ENCODE data around the gene KCNC3. TPM values are rescaled to one million over a fixed set of nuclear protein-coding genes. Genes with fewer than 3 reads are reported as not detected.

The KCNC3 gene
- total RNA-seq, 1 donor from 2014 or later = 44.3 TPM

DNA sequence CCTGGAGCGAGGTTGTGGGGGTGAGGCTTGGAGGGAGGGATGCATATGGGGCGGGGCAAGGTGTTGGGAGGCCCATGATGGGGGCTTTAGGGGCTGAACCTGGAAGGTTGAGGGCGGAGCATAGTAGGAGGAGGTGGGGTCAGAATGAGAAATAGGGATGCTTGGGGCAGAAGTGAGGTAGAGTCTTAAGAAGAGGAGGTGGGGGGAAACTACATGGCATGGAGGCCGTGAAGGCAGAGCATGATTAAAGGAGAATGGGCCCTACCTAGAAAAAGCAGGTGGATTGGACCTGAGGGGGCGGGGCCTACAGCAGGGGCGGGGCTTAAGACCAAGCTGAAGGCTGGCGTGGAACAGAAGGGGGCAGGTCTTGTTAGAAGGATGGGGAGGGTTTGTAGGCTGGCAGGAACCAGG is 47.9 kb upstream of the KCNC3 start:
- TF ChIP-seq, protein P1, sequence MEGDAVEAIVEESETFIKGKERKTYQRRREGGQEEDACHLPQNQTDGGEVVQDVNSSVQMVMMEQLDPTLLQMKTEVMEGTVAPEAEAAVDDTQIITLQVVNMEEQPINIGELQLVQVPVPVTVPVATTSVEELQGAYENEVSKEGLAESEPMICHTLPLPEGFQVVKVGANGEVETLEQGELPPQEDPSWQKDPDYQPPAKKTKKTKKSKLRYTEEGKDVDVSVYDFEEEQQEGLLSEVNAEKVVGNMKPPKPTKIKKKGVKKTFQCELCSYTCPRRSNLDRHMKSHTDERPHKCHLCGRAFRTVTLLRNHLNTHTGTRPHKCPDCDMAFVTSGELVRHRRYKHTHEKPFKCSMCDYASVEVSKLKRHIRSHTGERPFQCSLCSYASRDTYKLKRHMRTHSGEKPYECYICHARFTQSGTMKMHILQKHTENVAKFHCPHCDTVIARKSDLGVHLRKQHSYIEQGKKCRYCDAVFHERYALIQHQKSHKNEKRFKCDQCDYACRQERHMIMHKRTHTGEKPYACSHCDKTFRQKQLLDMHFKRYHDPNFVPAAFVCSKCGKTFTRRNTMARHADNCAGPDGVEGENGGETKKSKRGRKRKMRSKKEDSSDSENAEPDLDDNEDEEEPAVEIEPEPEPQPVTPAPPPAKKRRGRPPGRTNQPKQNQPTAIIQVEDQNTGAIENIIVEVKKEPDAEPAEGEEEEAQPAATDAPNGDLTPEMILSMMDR (IDR thresholded peaks at IDR 0.05) = no peak
- Mint-ChIP-seq H3K27ac (peak overlapping the region; percentile 78), H3K27me3 (no peaks in the 10 kb centered on the region), H3K36me3 (ENCODE audit: low read depth) (peaks cover 54% of the 10 kb centered on the region), H3K4me1 (peaks cover 14% of the 10 kb centered on the region), H3K4me3 (peak overlapping the region; percentile 99), H3K9me3 (no peaks in the 10 kb centered on the region)
- intact Hi-C loops (cut with micrococcal nuclease) = loop anchor here (2.0 to 5.0 kb wide), 3 partner anchors 35 to 500 kb away; partner anchors contain the start of genes AKT1S1 and TBC1D17
- DNase-seq (no peak), ATAC-seq (ENCODE audit: low read depth) (peak; percentile 13)
- CTCF ChIA-PET = no interaction called here
- POLR2A ChIA-PET = interaction anchor here (1.6 to 3.3 kb wide), 4 partner anchors 8 to 134 kb away, joined by 6 to 20 read pairs (median 14); partner anchors contain the start of genes JOSD2, POLD1 and SPIB

DNA sequence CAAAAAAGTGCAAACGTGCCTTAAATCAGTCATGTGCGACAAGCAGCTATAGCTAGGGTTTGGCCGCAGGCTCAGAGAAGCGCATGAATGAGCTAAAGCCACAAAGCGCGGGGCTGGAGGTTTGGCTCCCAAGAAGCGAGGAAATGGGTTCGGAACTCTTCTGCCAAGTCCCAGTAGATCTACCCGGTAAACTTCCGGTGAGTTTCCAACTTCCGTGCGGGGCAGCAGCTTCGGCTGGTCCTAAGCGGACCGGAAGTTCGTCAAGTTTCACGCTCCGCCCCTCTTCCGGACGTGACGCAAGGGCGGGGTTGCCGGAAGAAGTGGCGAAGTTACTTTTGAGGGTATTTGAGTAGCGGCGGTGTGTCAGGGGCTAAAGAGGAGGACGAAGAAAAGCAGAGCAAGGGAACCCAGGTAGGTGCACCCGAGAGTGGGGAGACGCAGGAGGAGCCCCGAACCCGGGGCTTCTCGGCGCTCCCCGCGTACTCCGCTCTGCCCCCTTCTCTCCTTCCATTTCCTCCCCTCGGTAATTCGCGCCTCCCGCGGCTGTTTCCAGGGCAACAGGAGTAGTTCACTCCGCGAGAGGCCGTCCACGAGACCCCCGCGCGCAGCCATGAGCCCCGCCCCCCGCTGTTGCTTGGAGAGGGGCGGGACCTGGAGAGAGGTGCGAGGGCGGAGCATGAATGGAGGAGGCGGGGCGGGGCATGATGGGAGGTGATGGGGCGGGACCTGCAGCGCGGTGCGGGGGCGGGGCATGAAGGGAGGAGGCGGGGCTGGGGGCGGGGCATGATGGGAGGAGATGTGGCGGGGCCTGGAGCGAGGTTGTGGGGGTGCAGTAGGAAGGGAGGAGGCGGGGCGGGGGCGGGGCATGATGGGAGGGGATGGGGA is 47.2 kb upstream of the KCNC3 start, which contains the start of gene NR1H2:
NR1H2 (plus strand) TSS at position 292 of the 885 bp plus-strand sequence. CDS start 1,149 bp downstream, outside the sequence.
- H3K36me3 Mint-ChIP-seq (ENCODE audit: low read depth) = peaks cover 47% of the 10 kb centered on the region
- H3K4me1 Mint-ChIP-seq = peaks cover 14% of the 10 kb centered on the region
- ChIA-PET CTCF (interaction anchor here (0.6 to 1.2 kb wide), 4 partner anchors 19 to 86 kb away, joined by 3 to 5 read pairs (median 4); no protein-coding TSS in a partner anchor), POLR2A (interaction anchor here (0.7 to 3.3 kb wide), 19 partner anchors 9 to 443 kb away, joined by 3 to 27 read pairs (median 6); partner anchors contain the start of genes EMC10, GARIN5A, JOSD2 and KCNC3)
- intact Hi-C loops (cut with micrococcal nuclease) = loop anchor here (1.0 to 5.0 kb wide), 9 partner anchors 8 to 500 kb away; partner anchors contain the start of genes AKT1S1, JOSD2, KCNC3 and POLD1
- peak within 1 kb of the TSS; percentile 99 for H3K27ac Mint-ChIP-seq
- H3K4me3 Mint-ChIP-seq = peak within 1 kb of the TSS; percentile 99
- no peaks in the 10 kb centered on the region for H3K27me3 Mint-ChIP-seq
- no peaks in the 10 kb centered on the region for H3K9me3 Mint-ChIP-seq
- DNase-seq = peak; percentile 90
- ATAC-seq (ENCODE audit: low read depth) = peak; percentile 88
- TF ChIP-seq, protein P1 (IDR thresholded peaks at IDR 0.05) = no peak

DNA sequence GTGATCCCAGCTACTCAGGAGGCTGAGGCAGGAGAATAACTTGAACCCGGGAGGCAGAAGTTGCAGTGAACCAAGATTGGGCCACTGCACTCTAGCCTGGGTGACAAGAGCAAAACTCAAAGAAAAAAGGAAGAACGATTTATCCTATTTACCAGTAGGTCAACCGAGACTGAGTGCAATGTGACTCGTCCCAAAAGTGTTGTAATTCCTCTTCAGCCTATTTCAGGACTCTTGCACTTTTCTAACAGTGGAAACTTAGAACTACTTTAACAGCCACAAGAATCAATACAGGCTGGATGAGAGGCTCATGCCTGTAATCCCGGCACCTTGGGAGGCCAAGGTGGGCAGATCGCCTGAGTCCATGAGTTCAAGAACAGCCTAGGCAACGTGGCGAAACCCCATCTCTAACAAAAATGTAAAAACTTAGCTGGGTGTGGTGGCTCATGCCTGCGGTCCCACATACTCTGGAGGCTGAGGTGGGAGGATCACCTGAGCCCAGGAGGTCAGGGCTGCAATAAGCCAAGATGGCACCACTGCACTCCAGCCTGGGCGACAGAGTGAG is 42.8 kb upstream of the KCNC3 start:
- H3K27ac Mint-ChIP-seq = no peak overlapping the region
- ATAC-seq (ENCODE audit: low read depth) = no peak

DNA sequence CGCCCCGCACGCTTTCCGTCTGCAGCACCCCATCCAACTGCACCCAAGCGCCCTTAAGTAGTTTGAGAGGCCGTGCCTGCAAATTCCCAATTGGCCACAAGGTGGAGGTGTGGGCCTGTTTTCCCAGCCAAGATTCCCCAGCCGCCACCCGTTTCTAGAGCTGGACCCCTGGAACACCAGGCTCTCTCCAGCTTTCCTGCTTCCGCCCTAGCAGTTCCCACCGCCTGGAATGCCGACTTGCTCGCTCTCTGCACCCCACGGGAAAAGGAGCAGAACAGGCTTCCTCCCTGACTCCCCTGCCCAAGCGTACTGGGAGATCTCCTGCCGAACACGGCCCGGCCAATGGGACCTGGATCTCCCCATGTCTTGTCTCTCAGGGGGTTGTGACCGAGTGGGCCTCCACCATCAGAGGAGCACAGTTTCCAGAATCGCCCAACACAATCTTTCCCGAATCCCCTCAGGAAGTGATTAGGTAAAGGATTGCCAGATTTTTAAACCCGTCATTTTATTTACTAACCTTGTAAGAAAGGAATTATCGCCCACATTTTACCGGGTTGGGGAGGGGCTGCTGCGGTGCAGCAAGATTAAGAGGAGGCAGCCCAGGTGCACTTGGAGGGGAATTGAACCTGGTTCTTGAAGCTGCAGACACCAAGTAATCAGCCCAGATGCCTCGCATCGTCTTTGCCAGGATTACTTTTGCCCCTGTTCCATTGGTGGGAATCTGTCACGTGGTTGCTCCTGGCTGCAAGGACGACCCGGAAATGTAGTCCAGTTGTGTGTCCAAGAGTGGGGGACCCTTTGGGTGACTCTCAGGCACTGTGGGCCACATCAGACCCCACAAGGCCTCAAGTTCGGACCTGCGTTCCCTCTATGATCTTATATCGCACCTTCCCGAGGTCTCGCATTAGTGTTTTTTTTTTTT is 39.7 kb upstream of the KCNC3 start:
- H3K4me3 Mint-ChIP-seq = peak overlapping the region; percentile 90
- TF ChIP-seq, protein P1 (IDR thresholded peaks at IDR 0.05) = no peak
- H3K4me1 Mint-ChIP-seq = peaks cover 39% of the 10 kb centered on the region
- no peaks in the 10 kb centered on the region for H3K9me3 Mint-ChIP-seq
- H3K27me3 Mint-ChIP-seq = no peaks in the 10 kb centered on the region
- H3K27ac Mint-ChIP-seq = peak overlapping the region; percentile 87
- DNase-seq (peak; percentile 78), ATAC-seq (ENCODE audit: low read depth) (peak; percentile 79)
- POLR2A ChIA-PET = interaction anchor here (0.7 to 1.8 kb wide), 12 partner anchors 11 to 1225 kb away, joined by 3 to 15 read pairs (median 4); partner anchors contain the start of genes KCNC3 and POLD1
- intact Hi-C loops (cut with micrococcal nuclease) = loop anchor here (1.0 kb wide), 5 partner anchors 12 to 414 kb away; no protein-coding TSS in a partner anchor
- CTCF ChIA-PET = interaction anchor here (0.6 to 6.0 kb wide), 16 partner anchors 8 to 553 kb away, joined by 3 to 92 read pairs (median 5); partner anchors contain the start of genes JOSD2 and POLD1
- no peaks in the 10 kb centered on the region for H3K36me3 Mint-ChIP-seq (ENCODE audit: low read depth)

More for the DNA sequence above, 42.8 kb upstream of the KCNC3 start:
- Mint-ChIP-seq H3K36me3 (ENCODE audit: low read depth) (peaks cover 5% of the 10 kb centered on the region), H3K27me3 (no peaks in the 10 kb centered on the region), H3K4me1 (peaks cover 26% of the 10 kb centered on the region), H3K4me3 (no peak overlapping the region), H3K9me3 (no peaks in the 10 kb centered on the region)
- CTCF ChIA-PET = no interaction called here
- TF ChIP-seq, protein P1 (IDR thresholded peaks at IDR 0.05) = no peak
- DNase-seq = no peak
- POLR2A ChIA-PET = no interaction called here
- intact Hi-C loops (cut with micrococcal nuclease) = no loop called here
